K562 (cell line): ENCODE measurements around the gene SLC30A7. TPM values are rescaled to one million over a fixed set of nuclear protein-coding genes. Genes with fewer than 3 reads are reported as not detected.

Experiments
- ATAC-seq: fragments of 200-7000 bp; cut with Tn5 transposase; 3 replicates; pipeline ENCODE4 v1.9.1; 2020; ENCODE audit warnings: moderate library complexity
- BruUV-seq: library from RNA; stranded (reverse); fragments of 400-500 nt; replicated peaks from 2 replicates; lab custom pipeline; 2021; lab: Mats Ljungman, UMichigan
- CTCF ChIA-PET: fragments of 300-600 bp; formaldehyde crosslinking; extraction: SDS; loops from one replicate; lab custom pipeline; 2021; ENCODE audit warnings: low intra/inter-chr PET ratio; lab: Yijun Ruan, JAX
- POLR2A ChIA-PET: fragments of 300-600, 350-650 bp; sonication (Branson Sonifier 250); formaldehyde crosslinking; extraction: SDS; loops from one replicate; lab custom pipeline; 2021; ENCODE audit warnings: antibody characterized with exemption, inconsistent platforms; lab: Yijun Ruan, JAX
- DNase-seq, 4 experiments: peaks; one replicate each; pipeline versions ENCODE4 v3.0.0 to v3.0.0-alpha.2; 2011 to 2018; ENCODE audit warnings: low spot score in 3 of 4, mixed read lengths in 3 of 4; ENCODE audit errors: extremely low read depth in 1 of 4
- FAIRE-seq: peaks from 2 replicates; lab custom pipeline; 2011; peaks lifted over from hg19 to GRCh38; lab: Jason Lieb, UNC
- H2AFZ ChIP-seq: 2 replicates; pipeline ENCODE4 v1.6.0; 2011; ENCODE audit warnings: low read depth, low read length, control low read depth, inconsistent platforms
- H3K27ac ChIP-seq: fragments of 200-600 bp; 3 replicates; pipeline ENCODE4 v1.8.0; 2011; ENCODE audit warnings: low read depth, mild to moderate bottlenecking, control low read depth, inconsistent platforms, low read length, moderate library complexity, mixed read lengths; ENCODE audit errors: extremely low read depth
- H3K27me3 ChIP-seq, 2 experiments: fragments of 300-600 bp in 1 of 2; 2 replicates in 1 of 2; 3 replicates in 1 of 2; pipeline versions ENCODE4 v1.6.0 to v1.8.0; 2011; ENCODE audit warnings: inconsistent platforms in 2 of 2, low read length in 2 of 2, mild to moderate bottlenecking in 1 of 2, mixed read lengths in 1 of 2, moderate library complexity in 1 of 2; ENCODE audit not compliant: control insufficient read depth in 2 of 2, insufficient read depth in 2 of 2
- H3K36me3 ChIP-seq: fragments of 300-600 bp; 3 replicates; pipeline ENCODE4 v1.8.0; 2011; ENCODE audit warnings: mild to moderate bottlenecking, low read length, inconsistent platforms; ENCODE audit not compliant: control insufficient read depth, insufficient read depth
- H3K4me1 ChIP-seq, 2 experiments: fragments of 200-600 bp in 1 of 2; replicated peaks in 1 of 2; 2 replicates in 1 of 2; 3 replicates in 1 of 2; pipeline versions ENCODE4 v1.5.1 to v1.8.0; 2011; ENCODE audit warnings: inconsistent platforms in 2 of 2, low read length in 2 of 2, mild to moderate bottlenecking in 1 of 2, mixed read lengths in 1 of 2, moderate library complexity in 1 of 2; ENCODE audit not compliant: control insufficient read depth in 2 of 2, insufficient read depth in 2 of 2
- H3K4me2 ChIP-seq: 2 replicates; pipeline ENCODE4 v1.6.1; 2011; ENCODE audit warnings: low read length, control low read depth, inconsistent platforms, mixed read lengths; ENCODE audit not compliant: insufficient read depth
- H3K4me3 ChIP-seq: fragments of 200-600 bp; sonication (generic), shearing (Covaris generic); 2 replicates; pipeline ENCODE4 v1.5.1; 2016; ENCODE audit warnings: control low read depth, inconsistent platforms
- H3K79me2 ChIP-seq: fragments of 200-600 bp; 3 replicates; pipeline ENCODE4 v1.8.0; 2011; ENCODE audit warnings: low read length, inconsistent platforms; ENCODE audit not compliant: control insufficient read depth, insufficient read depth
- H3K9ac ChIP-seq, 2 experiments: 2 replicates each; pipeline versions ENCODE4 v1.6.0 to v1.6.1; 2011; ENCODE audit warnings: low read depth in 2 of 2, low read length in 2 of 2, control low read depth in 1 of 2, inconsistent platforms in 1 of 2, mild to moderate bottlenecking in 1 of 2, mixed read lengths in 1 of 2; ENCODE audit not compliant: insufficient read depth in 1 of 2
- H3K9me1 ChIP-seq: one replicate; pipeline ENCODE4 v1.6.0; 2011; ENCODE audit warnings: inconsistent platforms, mild to moderate bottlenecking, low read length, moderate library complexity; ENCODE audit not compliant: control insufficient read depth, insufficient read depth
- H3K9me3 ChIP-seq: replicated peaks from 2 replicates; pipeline ENCODE4 v1.5.1; 2011; ENCODE audit warnings: low read depth, low read length, inconsistent platforms; ENCODE audit not compliant: control insufficient read depth, insufficient read depth
- H4K20me1 ChIP-seq: replicated peaks from 2 replicates; pipeline ENCODE4 v1.6.1; 2011; ENCODE audit warnings: low read length, inconsistent platforms, mixed read lengths; ENCODE audit not compliant: control insufficient read depth, insufficient read depth
- GTF2A2 ChIP-seq: IDR thresholded peaks from 2 replicates; pipeline ENCODE4 v1.6.1; 2016; ENCODE audit warnings: mild to moderate bottlenecking, missing genetic modification characterization, missing compliant biosample characterization
- NCOR1 ChIP-seq: fragments of 450-650 bp; IDR thresholded peaks from 2 replicates; pipeline ENCODE4 v1.6.1; 2016; ENCODE audit warnings: mild to moderate bottlenecking, moderate library complexity
- ZNF12 ChIP-seq: sonication (generic); formaldehyde crosslinking; IDR thresholded peaks from 2 replicates; pipeline ENCODE4 v1.4.0; 2020; ENCODE audit warnings: mild to moderate bottlenecking, missing genetic modification reagents
- WGBS: fragments of 100-300 bp; shearing (Covaris generic); methylation state at CpG from one replicate; pipeline ENCODE4 v1.1.6; 2016; ENCODE audit warnings: low coverage, mixed read lengths; ENCODE audit not compliant: insufficient coverage; ENCODE audit errors: missing lambda C conversion rate; 5-methylcytosine and 5-hydroxymethylcytosine counted together
- in situ Hi-C: fragments of 300-500 bp; cut with MboI; formaldehyde crosslinking; loops from 4 replicates; pipeline ENCODE4 v1.15.0; 2018; ENCODE audit warnings: inconsistent platforms, mixed read lengths
- intact Hi-C: fragments of 100-400 bp; cut with micrococcal nuclease; formaldehyde crosslinking; loops from 2 replicates; pipeline ENCODE4 v1.14.2; 2022
- polyA plus RNA-seq, 8 experiments: library from polyadenylated mRNA; depleted of rRNA in 4 of 8; stranded (reverse) in 5 of 8; unstranded in 3 of 8; fragments of >200 nt; fragmentation: Nextera tagmentation in 2 of 8; fragmentation: Illumina TruSeq in 1 of 8; extraction: Ambion mirVana in 2 of 8; extraction: Trizol in 1 of 8; gene quantifications; 2 replicates each; pipeline versions ENCODE4 v1.2.1 to v1.2.3, GENCODE V29; 2011 to 2014; ENCODE audit warnings: inconsistent platforms in 1 of 8, missing spikeins in 1 of 8
- total RNA-seq, 7 experiments: library from RNA; depleted of rRNA in 6 of 7; stranded (reverse); fragments of >200 nt in 6 of 7; fragmentation: Illumina TruSeq in 2 of 7; extraction: Trizol in 2 of 7; gene quantifications; 2 replicates each; pipeline versions ENCODE4 v1.2.1 to v1.2.3, GENCODE V29; 2011 to 2021; ENCODE audit warnings: low replicate concordance in 1 of 7
- TF ChIP-seq, protein P1 (sequence below): fragments of 450-650 bp; IDR thresholded peaks from 2 replicates; pipeline ENCODE4 v1.7.1; 2018; ENCODE audit warnings: mild to moderate bottlenecking, low read depth; ENCODE audit not compliant: partially characterized antibody
- TF ChIP-seq, protein P2 (sequence below): fragments of 450-650 bp; IDR thresholded peaks from 2 replicates; pipeline ENCODE4 v1.6.1; 2017; ENCODE audit warnings: antibody characterized with exemption
- TF ChIP-seq, protein P3 (sequence below), 3 experiments: IDR thresholded peaks in 2 of 3; conservative IDR thresholded peaks in 1 of 3; 2 replicates each; pipeline ENCODE4 v1.5.1; 2011 to 2012; ENCODE audit warnings: low read length in 3 of 3, mild to moderate bottlenecking in 3 of 3, control low read depth in 2 of 3, improper control_type of control experiment in 1 of 3, inconsistent platforms in 1 of 3, low read depth in 1 of 3, mixed read lengths in 1 of 3, moderate library complexity in 1 of 3; ENCODE audit not compliant: insufficient read depth in 2 of 3

The SLC30A7 gene
- total and polyA plus RNA-seq, 9 of the 15 experiments (the other 6 are each of a cell fraction or from before 2014, with no cell fraction given) = 3.5 to 17.1 (median 7.2) TPM

DNA sequence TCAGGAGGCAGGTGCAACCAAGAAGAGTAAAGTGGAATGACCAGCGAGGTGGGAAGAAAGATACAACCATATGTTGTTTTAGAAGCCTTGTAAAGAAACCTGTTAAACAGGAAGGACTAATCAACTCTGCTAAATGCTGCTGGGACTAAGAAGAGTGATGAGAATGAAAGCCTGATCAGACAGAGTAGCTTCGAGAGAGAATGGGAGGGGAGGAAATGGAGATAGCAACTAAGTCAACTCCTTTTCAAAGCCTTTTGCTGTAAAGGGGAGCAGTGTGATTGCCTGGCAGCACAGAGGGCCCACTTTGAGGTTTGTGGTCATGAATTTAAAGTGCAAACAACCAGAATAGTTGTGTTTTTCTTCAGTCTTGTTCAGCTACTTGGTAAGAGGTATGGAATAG, 31.4 kb downstream of the SLC30A7 start (continued):
- TF ChIP-seq, protein P1, sequence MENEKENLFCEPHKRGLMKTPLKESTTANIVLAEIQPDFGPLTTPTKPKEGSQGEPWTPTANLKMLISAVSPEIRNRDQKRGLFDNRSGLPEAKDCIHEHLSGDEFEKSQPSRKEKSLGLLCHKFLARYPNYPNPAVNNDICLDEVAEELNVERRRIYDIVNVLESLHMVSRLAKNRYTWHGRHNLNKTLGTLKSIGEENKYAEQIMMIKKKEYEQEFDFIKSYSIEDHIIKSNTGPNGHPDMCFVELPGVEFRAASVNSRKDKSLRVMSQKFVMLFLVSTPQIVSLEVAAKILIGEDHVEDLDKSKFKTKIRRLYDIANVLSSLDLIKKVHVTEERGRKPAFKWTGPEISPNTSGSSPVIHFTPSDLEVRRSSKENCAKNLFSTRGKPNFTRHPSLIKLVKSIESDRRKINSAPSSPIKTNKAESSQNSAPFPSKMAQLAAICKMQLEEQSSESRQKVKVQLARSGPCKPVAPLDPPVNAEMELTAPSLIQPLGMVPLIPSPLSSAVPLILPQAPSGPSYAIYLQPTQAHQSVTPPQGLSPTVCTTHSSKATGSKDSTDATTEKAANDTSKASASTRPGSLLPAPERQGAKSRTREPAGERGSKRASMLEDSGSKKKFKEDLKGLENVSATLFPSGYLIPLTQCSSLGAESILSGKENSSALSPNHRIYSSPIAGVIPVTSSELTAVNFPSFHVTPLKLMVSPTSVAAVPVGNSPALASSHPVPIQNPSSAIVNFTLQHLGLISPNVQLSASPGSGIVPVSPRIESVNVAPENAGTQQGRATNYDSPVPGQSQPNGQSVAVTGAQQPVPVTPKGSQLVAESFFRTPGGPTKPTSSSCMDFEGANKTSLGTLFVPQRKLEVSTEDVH = no peak
- TF ChIP-seq, protein P2, sequence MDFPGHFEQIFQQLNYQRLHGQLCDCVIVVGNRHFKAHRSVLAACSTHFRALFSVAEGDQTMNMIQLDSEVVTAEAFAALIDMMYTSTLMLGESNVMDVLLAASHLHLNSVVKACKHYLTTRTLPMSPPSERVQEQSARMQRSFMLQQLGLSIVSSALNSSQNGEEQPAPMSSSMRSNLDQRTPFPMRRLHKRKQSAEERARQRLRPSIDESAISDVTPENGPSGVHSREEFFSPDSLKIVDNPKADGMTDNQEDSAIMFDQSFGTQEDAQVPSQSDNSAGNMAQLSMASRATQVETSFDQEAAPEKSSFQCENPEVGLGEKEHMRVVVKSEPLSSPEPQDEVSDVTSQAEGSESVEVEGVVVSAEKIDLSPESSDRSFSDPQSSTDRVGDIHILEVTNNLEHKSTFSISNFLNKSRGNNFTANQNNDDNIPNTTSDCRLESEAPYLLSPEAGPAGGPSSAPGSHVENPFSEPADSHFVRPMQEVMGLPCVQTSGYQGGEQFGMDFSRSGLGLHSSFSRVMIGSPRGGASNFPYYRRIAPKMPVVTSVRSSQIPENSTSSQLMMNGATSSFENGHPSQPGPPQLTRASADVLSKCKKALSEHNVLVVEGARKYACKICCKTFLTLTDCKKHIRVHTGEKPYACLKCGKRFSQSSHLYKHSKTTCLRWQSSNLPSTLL = no peak
- TF ChIP-seq ZNF12 (CRISPR knock-in tag) = no peak
- no peak for TF ChIP-seq NCOR1

DNA sequence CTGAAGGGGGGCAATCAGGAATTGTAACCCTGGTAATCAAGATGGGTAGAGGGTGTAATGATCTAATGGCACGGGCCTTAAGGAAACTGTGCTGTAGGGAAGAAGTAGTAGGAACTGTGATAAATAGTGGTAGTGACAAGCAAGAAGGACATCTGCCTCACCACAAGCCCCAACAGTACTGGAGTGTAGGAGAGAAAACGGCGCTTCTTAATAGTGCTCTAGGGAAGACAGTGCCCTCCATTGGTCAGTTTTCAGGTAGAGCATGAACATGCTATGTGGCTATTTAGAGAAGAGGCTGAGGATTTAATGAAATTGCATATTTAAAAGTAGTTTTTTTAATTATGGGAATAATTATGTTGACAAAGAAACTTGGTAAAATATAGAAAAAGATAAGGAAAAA, 32.2 kb downstream of the SLC30A7 start:
- peak; percentile 82 for ATAC-seq
- H3K9me3 ChIP-seq = no peaks in the 10 kb centered on the region
- no peaks in the 10 kb centered on the region for H3K27me3 ChIP-seq
- no peak overlapping the region for H3K4me3 ChIP-seq
- CTCF ChIA-PET = no interaction called here
- WGBS = 74% methylated on average over 3 of the region's 3 CpGs
- no peak for TF ChIP-seq GTF2A2 (tag)
- TF ChIP-seq, protein P3, sequence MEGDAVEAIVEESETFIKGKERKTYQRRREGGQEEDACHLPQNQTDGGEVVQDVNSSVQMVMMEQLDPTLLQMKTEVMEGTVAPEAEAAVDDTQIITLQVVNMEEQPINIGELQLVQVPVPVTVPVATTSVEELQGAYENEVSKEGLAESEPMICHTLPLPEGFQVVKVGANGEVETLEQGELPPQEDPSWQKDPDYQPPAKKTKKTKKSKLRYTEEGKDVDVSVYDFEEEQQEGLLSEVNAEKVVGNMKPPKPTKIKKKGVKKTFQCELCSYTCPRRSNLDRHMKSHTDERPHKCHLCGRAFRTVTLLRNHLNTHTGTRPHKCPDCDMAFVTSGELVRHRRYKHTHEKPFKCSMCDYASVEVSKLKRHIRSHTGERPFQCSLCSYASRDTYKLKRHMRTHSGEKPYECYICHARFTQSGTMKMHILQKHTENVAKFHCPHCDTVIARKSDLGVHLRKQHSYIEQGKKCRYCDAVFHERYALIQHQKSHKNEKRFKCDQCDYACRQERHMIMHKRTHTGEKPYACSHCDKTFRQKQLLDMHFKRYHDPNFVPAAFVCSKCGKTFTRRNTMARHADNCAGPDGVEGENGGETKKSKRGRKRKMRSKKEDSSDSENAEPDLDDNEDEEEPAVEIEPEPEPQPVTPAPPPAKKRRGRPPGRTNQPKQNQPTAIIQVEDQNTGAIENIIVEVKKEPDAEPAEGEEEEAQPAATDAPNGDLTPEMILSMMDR (IDR thresholded peaks at IDR 0.05 in 2 of 3, conservative IDR thresholded peaks at IDR 0.05 in 1 of 3; ENCODE audit: insufficient read depth in 2 of 3, low read depth in 1 of 3, low read length in 3 of 3) = peak in 2 of 3 experiments; percentile 7 to 29; a peak in 2 of 6 replicates
- H2AFZ ChIP-seq = no peak overlapping the region
- peaks cover 50% of the 10 kb centered on the region; the same call in 2 of the 3 replicates for H3K36me3 ChIP-seq
- POLR2A ChIA-PET = no interaction called here
- H3K9me1 ChIP-seq = no peaks in the 10 kb centered on the region
- no TSS peak for BruUV-seq
- H3K4me1 ChIP-seq = no peaks in the 10 kb centered on the region
- H3K79me2 ChIP-seq = no peaks in the 10 kb centered on the region
- H3K4me2 ChIP-seq = no peak overlapping the region
- intact Hi-C loops = loop anchor here (5.0 kb wide), 1 partner anchor 209 kb away; no protein-coding TSS in a partner anchor
- FAIRE-seq = no peak
- no peak overlapping the region for H3K9ac ChIP-seq
- H4K20me1 ChIP-seq = no peaks in the 10 kb centered on the region
- no peak overlapping the region for H3K27ac ChIP-seq
- in situ Hi-C loops = no loop called here
- DNase-seq = peak; percentile 8 to 31 (median 18)
